ENCODE data around the gene TEX38.

- TF ChIP-seq CTCF (IDR thresholded peaks at IDR 0.05) (no peak), POLR2A (IDR thresholded peaks at IDR 0.05) (no peak)
Observed at GRCh38 chr1:46699666-46700065, 28.0 kb downstream of the TEX38 start.
